GM18951 (cell line): ENCODE measurements around the gene VMP1.

ENCODE experiments used
- POLR2A ChIP-seq: IDR thresholded peaks from 4 replicates; pipeline ENCODE4 v1.6.1; 2011; ENCODE audit warnings: mild to moderate bottlenecking; ENCODE audit not compliant: insufficient read length, insufficient read depth; ENCODE audit errors: extremely low read depth
- in situ Hi-C: fragments of 300-500 bp; cut with MboI; formaldehyde crosslinking; loops from one replicate; pipeline ENCODE4 v1.12.0; 2022; ENCODE audit warnings: low sequenced_read_pairs, mixed read lengths, inconsistent platforms; ENCODE audit not compliant: unreplicated experiment

The VMP1 gene

DNA sequence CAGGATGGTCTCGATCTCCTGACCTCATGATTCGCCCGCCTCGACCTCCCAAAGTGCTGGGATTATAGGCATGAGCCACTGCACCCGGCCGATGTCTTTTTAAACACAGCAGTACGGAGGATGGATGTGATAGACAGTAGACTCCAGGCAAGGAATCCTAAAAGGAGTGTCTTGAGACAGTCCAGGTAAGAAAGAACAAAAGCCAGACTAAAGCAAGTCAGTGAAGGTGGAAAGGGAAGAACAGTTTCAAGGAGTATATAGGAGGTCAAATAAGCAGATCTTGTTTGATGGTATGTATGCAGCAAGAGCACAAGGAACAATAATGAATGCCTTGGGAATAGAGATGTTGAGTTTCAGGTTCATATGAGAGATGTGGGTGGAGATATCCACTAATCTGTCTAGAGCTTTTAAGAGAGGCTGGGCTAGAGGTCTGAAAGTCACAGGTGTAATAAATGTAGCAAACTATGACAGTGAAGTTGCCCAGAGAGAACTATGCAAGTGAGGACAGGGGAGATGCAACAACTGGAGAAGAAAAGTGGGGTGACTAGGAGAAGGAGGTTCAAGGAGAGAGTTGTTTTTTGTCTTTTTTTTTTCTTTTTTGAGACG, 180.8 kb downstream of the VMP1 start:
- no peak for TF ChIP-seq POLR2A

DNA sequence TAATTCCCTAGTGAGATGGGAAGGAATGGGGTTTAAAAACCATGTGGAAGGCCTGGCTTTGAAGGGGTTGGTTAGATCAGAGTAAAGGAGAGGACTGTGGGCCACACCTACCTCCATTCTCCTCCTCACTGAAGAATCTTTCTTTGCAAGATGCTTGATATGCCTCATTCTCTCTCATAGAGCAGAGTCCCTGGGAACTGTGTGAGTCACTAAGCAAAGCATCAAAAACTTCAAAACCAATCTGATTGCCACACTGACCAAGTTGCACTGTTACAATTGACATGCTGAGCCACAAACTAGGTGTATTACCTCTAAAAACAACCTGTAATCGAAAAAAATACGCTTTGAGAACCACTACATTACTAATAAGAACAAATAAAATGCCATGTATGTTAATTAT, 183.3 kb downstream of the VMP1 start:
- in situ Hi-C loops = no loop called here

More for the DNA sequence above, 180.8 kb downstream of the VMP1 start:
- in situ Hi-C loops = no loop called here

More for the DNA sequence above, 183.3 kb downstream of the VMP1 start:
- TF ChIP-seq POLR2A = no peak
